ENCODE measurements around the gene CCDC97.

DNA sequence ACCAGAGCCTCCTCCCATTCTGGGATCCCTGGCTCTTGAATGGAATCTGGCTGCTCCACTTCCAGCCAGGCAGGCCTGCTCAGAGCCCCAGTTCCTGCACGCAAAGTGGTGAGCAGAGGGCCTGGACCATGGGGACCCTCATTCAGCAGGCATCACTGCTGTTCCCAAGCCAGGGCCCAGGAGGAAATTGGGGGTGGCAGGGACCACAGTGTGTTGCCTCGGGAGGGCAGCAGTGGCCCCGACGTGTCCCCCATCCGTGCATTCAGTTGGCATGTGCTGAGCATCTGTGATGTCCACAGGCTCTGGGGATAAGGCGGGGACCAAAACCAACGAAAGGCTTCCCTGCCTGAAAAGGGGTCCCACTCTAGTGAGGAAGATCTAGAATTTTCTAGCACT, 11.2 kb downstream of the CCDC97 start:
- TF ChIP-seq POLR2A (IDR thresholded peaks at IDR 0.05), result no peak
- TF ChIP-seq, protein P1, sequence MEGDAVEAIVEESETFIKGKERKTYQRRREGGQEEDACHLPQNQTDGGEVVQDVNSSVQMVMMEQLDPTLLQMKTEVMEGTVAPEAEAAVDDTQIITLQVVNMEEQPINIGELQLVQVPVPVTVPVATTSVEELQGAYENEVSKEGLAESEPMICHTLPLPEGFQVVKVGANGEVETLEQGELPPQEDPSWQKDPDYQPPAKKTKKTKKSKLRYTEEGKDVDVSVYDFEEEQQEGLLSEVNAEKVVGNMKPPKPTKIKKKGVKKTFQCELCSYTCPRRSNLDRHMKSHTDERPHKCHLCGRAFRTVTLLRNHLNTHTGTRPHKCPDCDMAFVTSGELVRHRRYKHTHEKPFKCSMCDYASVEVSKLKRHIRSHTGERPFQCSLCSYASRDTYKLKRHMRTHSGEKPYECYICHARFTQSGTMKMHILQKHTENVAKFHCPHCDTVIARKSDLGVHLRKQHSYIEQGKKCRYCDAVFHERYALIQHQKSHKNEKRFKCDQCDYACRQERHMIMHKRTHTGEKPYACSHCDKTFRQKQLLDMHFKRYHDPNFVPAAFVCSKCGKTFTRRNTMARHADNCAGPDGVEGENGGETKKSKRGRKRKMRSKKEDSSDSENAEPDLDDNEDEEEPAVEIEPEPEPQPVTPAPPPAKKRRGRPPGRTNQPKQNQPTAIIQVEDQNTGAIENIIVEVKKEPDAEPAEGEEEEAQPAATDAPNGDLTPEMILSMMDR (IDR thresholded peaks at IDR 0.05), result no peak
- no peak for TF ChIP-seq EP300 (IDR thresholded peaks at IDR 0.05)

Data from tibial nerve (tissue), 4 donors.